ENCODE results near the gene PRDM5. TPM values are rescaled to one million over a fixed set of nuclear protein-coding genes. Genes with fewer than 3 reads are reported as not detected.

PRDM5 gene
- total and polyA plus RNA-seq, 9 donors: 8.8 to 25.3 (median 10.2) TPM

- Histone ChIP-seq H3K4me1 (ENCODE audit: control insufficient read depth, insufficient read depth, low read length) (no peaks in the 10 kb centered on the region), H3K27ac (ENCODE audit: low read length) (no peak overlapping the region), H3K9me3 (replicated peaks; ENCODE audit: control insufficient read depth, low read depth, low read length) (no peaks in the 10 kb centered on the region), H3K4me3 (ENCODE audit: low read length) (no peak overlapping the region), H3K27me3 (ENCODE audit: control insufficient read depth, insufficient read depth, low read length) (no peaks in the 10 kb centered on the region), H3K36me3 (ENCODE audit: control insufficient read depth, insufficient read depth, low read length) (no peaks in the 10 kb centered on the region)
- no peak for DNase-seq
- 89% methylated on average over 7 of the region's 7 CpGs for WGBS (ENCODE audit: insufficient coverage)
Observed at GRCh38 chr4:120722655-120723054, 199.9 kb downstream of the PRDM5 start.

GRCh38 chr4:120720354-120720934 lies 202.1 kb downstream of the PRDM5 start:
- no peaks in the 10 kb centered on the region for H3K27me3 ChIP-seq (ENCODE audit: control insufficient read depth, insufficient read depth, low read length)
- H3K27ac ChIP-seq (ENCODE audit: low read length): no peak overlapping the region
- no CpG with 5 or more reads among the region's 5 CpGs for WGBS (ENCODE audit: insufficient coverage)
- DNase-seq: no peak
- H3K9me3 ChIP-seq (replicated peaks; ENCODE audit: control insufficient read depth, low read depth, low read length): no peaks in the 10 kb centered on the region
- H3K36me3 ChIP-seq (ENCODE audit: control insufficient read depth, insufficient read depth, low read length): no peaks in the 10 kb centered on the region
- no peak overlapping the region for H3K4me3 ChIP-seq (ENCODE audit: low read length)
- H3K4me1 ChIP-seq (ENCODE audit: control insufficient read depth, insufficient read depth, low read length): no peaks in the 10 kb centered on the region

GRCh38 chr4:120718979-120719566 lies 203.5 kb downstream of the PRDM5 start:
- Histone ChIP-seq H3K9me3 (replicated peaks; ENCODE audit: control insufficient read depth, low read depth, low read length) (no peaks in the 10 kb centered on the region), H3K27me3 (ENCODE audit: control insufficient read depth, insufficient read depth, low read length) (no peaks in the 10 kb centered on the region), H3K4me1 (ENCODE audit: control insufficient read depth, insufficient read depth, low read length) (no peaks in the 10 kb centered on the region), H3K27ac (ENCODE audit: low read length) (no peak overlapping the region), H3K4me3 (ENCODE audit: low read length) (no peak overlapping the region), H3K36me3 (ENCODE audit: control insufficient read depth, insufficient read depth, low read length) (no peaks in the 10 kb centered on the region)
- no CpG with 5 or more reads among the region's 5 CpGs for WGBS (ENCODE audit: insufficient coverage)
- peak; percentile 66 for DNase-seq

DNA sequence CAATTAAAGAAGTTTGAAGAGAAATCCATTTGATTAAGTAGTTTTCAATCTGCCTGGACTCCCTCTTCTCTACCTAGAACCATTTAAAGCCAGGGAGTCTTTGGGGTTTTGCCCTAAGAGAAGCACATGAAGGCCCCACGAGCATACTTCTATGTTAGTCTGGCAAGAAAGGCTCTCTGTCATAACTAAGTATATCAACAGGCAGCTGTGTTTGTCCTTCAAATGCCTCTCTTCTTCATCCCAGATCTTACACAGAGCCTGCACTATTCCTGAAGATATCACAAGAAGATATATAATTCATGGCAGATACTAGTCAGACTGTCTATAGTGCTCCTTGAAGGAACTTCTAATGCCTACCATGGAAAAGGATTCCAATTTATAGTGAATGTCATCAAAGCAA lies 206.2 kb downstream of the PRDM5 start:
- no peak for DNase-seq
- H3K4me1 ChIP-seq (ENCODE audit: control insufficient read depth, insufficient read depth, low read length): no peaks in the 10 kb centered on the region
- no peak overlapping the region for H3K4me3 ChIP-seq (ENCODE audit: low read length)
- no CpG with 5 or more reads among the region's 1 CpG for WGBS (ENCODE audit: insufficient coverage)
- H3K27me3 ChIP-seq (ENCODE audit: control insufficient read depth, insufficient read depth, low read length): no peaks in the 10 kb centered on the region
- H3K9me3 ChIP-seq (replicated peaks; ENCODE audit: control insufficient read depth, low read depth, low read length): no peaks in the 10 kb centered on the region
- peak overlapping the region; percentile 38 for H3K27ac ChIP-seq (ENCODE audit: low read length)
- no peaks in the 10 kb centered on the region for H3K36me3 ChIP-seq (ENCODE audit: control insufficient read depth, insufficient read depth, low read length)

DNA sequence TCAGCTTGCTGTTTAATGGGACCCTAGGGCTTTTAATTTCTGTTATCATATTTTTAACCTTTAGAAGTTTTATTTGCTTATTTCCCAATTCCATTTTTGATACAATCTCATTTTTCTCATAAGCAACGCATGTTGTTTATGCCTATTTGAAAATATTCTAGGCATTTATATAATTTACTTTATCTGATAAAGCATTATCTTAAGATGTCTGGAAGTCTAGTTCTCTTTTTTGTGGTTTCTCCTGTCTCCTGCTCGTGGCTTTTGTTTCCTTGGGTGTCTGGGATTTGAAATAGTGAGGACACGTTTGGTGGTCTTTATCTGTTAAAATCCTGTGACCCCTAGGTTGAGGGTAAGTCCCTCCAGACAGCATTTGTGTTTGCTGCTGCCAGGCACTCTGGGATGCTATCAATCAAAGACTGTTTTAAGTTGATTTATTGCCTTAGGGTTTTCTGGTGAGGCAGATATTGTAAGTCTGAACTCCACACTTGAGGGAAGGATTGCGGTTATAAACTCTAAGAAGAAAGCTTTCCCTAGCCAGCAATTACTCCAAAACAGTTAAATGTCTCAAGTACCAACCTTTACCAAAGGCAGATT lies 208.0 kb downstream of the PRDM5 start:
- WGBS (ENCODE audit: insufficient coverage): no CpG with 5 or more reads among the region's 4 CpGs
- DNase-seq: no peak
- no peaks in the 10 kb centered on the region for H3K9me3 ChIP-seq (replicated peaks; ENCODE audit: control insufficient read depth, low read depth, low read length)
- H3K4me3 ChIP-seq (ENCODE audit: low read length): no peak overlapping the region
- H3K27me3 ChIP-seq (ENCODE audit: control insufficient read depth, insufficient read depth, low read length): no peaks in the 10 kb centered on the region
- no peaks in the 10 kb centered on the region for H3K4me1 ChIP-seq (ENCODE audit: control insufficient read depth, insufficient read depth, low read length)
- H3K36me3 ChIP-seq (ENCODE audit: control insufficient read depth, insufficient read depth, low read length): no peaks in the 10 kb centered on the region
- no peak overlapping the region for H3K27ac ChIP-seq (ENCODE audit: low read length)

DNA sequence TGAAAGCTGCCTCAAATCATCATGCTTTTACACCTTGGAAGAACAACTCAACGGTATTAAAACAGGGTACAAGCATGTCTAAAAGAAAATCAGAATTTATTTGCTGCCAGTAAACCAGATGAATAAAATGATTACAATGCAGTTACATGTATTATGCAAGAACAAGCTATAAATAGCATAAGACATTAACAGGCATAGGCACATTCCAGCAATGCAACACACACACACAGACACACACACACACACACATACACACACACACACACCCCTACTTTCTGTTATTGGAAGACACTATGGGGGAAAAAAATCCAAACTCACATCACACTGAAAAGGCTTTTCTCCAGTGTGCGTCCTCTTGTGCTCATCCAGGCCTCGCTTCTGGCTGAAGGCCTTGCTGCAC lies 212.5 kb downstream of the PRDM5 start:
- Histone ChIP-seq H3K36me3 (ENCODE audit: control insufficient read depth, insufficient read depth, low read length) (no peaks in the 10 kb centered on the region), H3K4me3 (ENCODE audit: low read length) (no peak overlapping the region), H3K27ac (ENCODE audit: low read length) (peak overlapping the region; percentile 15), H3K9me3 (replicated peaks; ENCODE audit: control insufficient read depth, low read depth, low read length) (no peaks in the 10 kb centered on the region), H3K27me3 (ENCODE audit: control insufficient read depth, insufficient read depth, low read length) (no peaks in the 10 kb centered on the region), H3K4me1 (ENCODE audit: control insufficient read depth, insufficient read depth, low read length) (no peaks in the 10 kb centered on the region)
- no CpG with 5 or more reads among the region's 3 CpGs for WGBS (ENCODE audit: insufficient coverage)
- peak; percentile 64 for DNase-seq

DNA sequence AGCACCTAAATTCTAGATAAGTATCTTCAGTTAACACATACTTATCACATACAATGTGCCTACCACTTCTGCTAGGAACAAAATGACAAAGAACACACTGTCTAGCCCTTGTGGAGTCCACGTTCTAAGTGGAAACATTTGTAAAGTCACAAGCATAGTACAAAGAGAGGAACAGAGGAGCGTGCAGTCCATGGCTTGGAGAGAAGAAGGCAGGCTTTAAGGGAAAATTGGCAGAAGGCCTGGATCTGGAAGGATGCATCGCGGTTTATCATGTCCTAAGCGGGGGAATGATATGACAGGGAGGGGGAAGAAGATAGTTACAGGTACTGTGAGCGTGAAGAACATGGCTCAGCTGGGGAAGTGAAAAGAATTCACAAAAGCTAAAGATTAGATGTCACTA lies 218.0 kb downstream of the PRDM5 start:
- no peak overlapping the region for H3K4me3 ChIP-seq (ENCODE audit: low read length)
- DNase-seq: peak; percentile 91
- no peaks in the 10 kb centered on the region for H3K36me3 ChIP-seq (ENCODE audit: control insufficient read depth, insufficient read depth, low read length)
- no peaks in the 10 kb centered on the region for H3K4me1 ChIP-seq (ENCODE audit: control insufficient read depth, insufficient read depth, low read length)
- H3K9me3 ChIP-seq (replicated peaks; ENCODE audit: control insufficient read depth, low read depth, low read length): no peaks in the 10 kb centered on the region
- peak overlapping the region; percentile 53 for H3K27ac ChIP-seq (ENCODE audit: low read length)
- no peaks in the 10 kb centered on the region for H3K27me3 ChIP-seq (ENCODE audit: control insufficient read depth, insufficient read depth, low read length)
- WGBS (ENCODE audit: insufficient coverage): 42% methylated on average over 6 of the region's 6 CpGs

- Histone ChIP-seq H3K4me3 (ENCODE audit: low read length) (no peak overlapping the region), H3K4me1 (ENCODE audit: control insufficient read depth, insufficient read depth, low read length) (no peaks in the 10 kb centered on the region), H3K36me3 (ENCODE audit: control insufficient read depth, insufficient read depth, low read length) (no peaks in the 10 kb centered on the region), H3K27ac (ENCODE audit: low read length) (peak overlapping the region; percentile 53), H3K9me3 (replicated peaks; ENCODE audit: control insufficient read depth, low read depth, low read length) (no peaks in the 10 kb centered on the region), H3K27me3 (ENCODE audit: control insufficient read depth, insufficient read depth, low read length) (no peaks in the 10 kb centered on the region)
- 0% methylated on average over 1 of the region's 1 CpG for WGBS (ENCODE audit: insufficient coverage)
- DNase-seq: peak; percentile 90
Observed at GRCh38 chr4:120703908-120704307, 218.6 kb downstream of the PRDM5 start.

GRCh38 chr4:120699354-120699753 lies 223.2 kb downstream of the PRDM5 start:
- Histone ChIP-seq H3K9me3 (replicated peaks; ENCODE audit: control insufficient read depth, low read depth, low read length) (no peaks in the 10 kb centered on the region), H3K27me3 (ENCODE audit: control insufficient read depth, insufficient read depth, low read length) (no peaks in the 10 kb centered on the region), H3K27ac (ENCODE audit: low read length) (no peak overlapping the region), H3K4me1 (ENCODE audit: control insufficient read depth, insufficient read depth, low read length) (no peaks in the 10 kb centered on the region), H3K4me3 (ENCODE audit: low read length) (no peak overlapping the region), H3K36me3 (ENCODE audit: control insufficient read depth, insufficient read depth, low read length) (no peaks in the 10 kb centered on the region)
- no peak for DNase-seq
- WGBS (ENCODE audit: insufficient coverage): no CpG with 5 or more reads among the region's 1 CpG

GRCh38 chr4:120694973-120695372 lies 227.6 kb downstream of the PRDM5 start:
- H3K9me3 ChIP-seq (replicated peaks; ENCODE audit: control insufficient read depth, low read depth, low read length): no peaks in the 10 kb centered on the region
- H3K36me3 ChIP-seq (ENCODE audit: control insufficient read depth, insufficient read depth, low read length): no peaks in the 10 kb centered on the region
- no peaks in the 10 kb centered on the region for H3K4me1 ChIP-seq (ENCODE audit: control insufficient read depth, insufficient read depth, low read length)
- DNase-seq: peak; percentile 78
- no peak overlapping the region for H3K27ac ChIP-seq (ENCODE audit: low read length)
- no peak overlapping the region for H3K4me3 ChIP-seq (ENCODE audit: low read length)
- no peaks in the 10 kb centered on the region for H3K27me3 ChIP-seq (ENCODE audit: control insufficient read depth, insufficient read depth, low read length)
- WGBS (ENCODE audit: insufficient coverage): no CpG with 5 or more reads among the region's 2 CpGs

All from muscle of leg (tissue), 11 donors.